ENCODE measurements around the gene PABPN1L.

Gene PABPN1L

DNA sequence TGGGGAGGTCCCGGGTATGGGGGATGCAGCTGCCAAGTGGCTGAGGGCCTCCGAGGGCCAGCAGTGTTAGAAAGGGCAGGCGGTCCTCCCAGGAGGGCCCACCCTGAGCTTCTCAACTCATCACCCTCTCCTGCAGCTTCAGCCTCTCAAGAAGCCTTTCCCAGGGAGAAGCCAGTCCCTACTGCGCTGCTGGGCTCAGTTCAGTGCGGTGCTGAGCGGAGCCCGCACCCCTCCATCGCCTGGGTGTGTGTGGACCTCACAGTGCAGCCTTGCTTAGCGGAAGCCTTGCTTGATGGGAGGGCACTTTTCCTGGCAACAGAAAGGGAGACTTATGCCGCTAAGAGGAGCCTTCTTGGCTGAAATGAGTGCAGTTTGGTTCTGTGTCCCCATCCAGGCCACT is 51.2 kb downstream of the PABPN1L start:
- no peak overlapping the region for H3K4me3 ChIP-seq (ENCODE audit: low read depth, low read length)
- DNase-seq: no peak
- in situ Hi-C loops (cut with HindIII; ENCODE audit: low pct_ligation_motif_present, low sequenced_read_pairs): no loop called here
- H3K36me3 ChIP-seq (replicated peaks): no peaks in the 10 kb centered on the region
- TF ChIP-seq, protein P1, sequence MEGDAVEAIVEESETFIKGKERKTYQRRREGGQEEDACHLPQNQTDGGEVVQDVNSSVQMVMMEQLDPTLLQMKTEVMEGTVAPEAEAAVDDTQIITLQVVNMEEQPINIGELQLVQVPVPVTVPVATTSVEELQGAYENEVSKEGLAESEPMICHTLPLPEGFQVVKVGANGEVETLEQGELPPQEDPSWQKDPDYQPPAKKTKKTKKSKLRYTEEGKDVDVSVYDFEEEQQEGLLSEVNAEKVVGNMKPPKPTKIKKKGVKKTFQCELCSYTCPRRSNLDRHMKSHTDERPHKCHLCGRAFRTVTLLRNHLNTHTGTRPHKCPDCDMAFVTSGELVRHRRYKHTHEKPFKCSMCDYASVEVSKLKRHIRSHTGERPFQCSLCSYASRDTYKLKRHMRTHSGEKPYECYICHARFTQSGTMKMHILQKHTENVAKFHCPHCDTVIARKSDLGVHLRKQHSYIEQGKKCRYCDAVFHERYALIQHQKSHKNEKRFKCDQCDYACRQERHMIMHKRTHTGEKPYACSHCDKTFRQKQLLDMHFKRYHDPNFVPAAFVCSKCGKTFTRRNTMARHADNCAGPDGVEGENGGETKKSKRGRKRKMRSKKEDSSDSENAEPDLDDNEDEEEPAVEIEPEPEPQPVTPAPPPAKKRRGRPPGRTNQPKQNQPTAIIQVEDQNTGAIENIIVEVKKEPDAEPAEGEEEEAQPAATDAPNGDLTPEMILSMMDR (IDR thresholded peaks at IDR 0.05; ENCODE audit: low read depth, low read length, missing control alignments): no peak
- H3K27ac ChIP-seq: no peak overlapping the region
- H3K27me3 ChIP-seq (replicated peaks): no peaks in the 10 kb centered on the region

DNA sequence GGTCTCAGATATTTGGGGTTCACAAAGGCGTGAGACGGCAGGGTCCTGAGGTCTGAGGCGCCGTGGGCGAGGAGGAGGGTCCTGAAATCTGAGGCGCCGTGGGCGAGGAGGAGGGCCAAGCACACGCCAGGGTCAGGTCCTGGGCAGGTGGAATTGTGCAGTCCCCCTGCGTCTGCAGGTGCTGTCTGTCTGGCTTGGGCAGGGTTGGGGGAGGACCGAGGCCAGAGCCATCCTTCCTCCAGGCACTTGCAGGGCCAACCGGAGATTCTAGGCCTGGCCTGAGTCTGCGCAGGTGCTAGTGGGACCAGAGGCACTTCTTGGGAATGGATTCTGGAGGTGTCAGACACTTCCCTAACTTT is 52.3 kb downstream of the PABPN1L start:
- in situ Hi-C loops (cut with HindIII; ENCODE audit: low pct_ligation_motif_present, low sequenced_read_pairs): no loop called here
- DNase-seq: no peak
- no peaks in the 10 kb centered on the region for H3K27me3 ChIP-seq (replicated peaks)
- TF ChIP-seq, protein P1 (IDR thresholded peaks at IDR 0.05; ENCODE audit: low read depth, low read length, missing control alignments): no peak
- H3K36me3 ChIP-seq (replicated peaks): peaks cover 7% of the 10 kb centered on the region
- H3K4me3 ChIP-seq (ENCODE audit: low read depth, low read length): no peak overlapping the region
- H3K27ac ChIP-seq: no peak overlapping the region

Measured in brain microvascular endothelial cell (primary cell).